K562 (cell line): Measurements from ENCODE around the gene TAS1R3. TPM values are rescaled to one million over a fixed set of nuclear protein-coding genes. Genes with fewer than 3 reads are reported as not detected.

Experiments used
- ATF7 ChIP-seq: fragments of 450-650 bp; IDR thresholded peaks from 2 replicates; pipeline ENCODE4 v1.7.1; 2014; ENCODE audit warnings: mild to moderate bottlenecking, moderate library complexity
- CSDE1 ChIP-seq, 2 experiments: fragments of 450-650 bp; IDR thresholded peaks; 2 replicates each; pipeline ENCODE4 v1.6.1; 2016; ENCODE audit warnings: mild to moderate bottlenecking in 1 of 2
- FOXM1 ChIP-seq, 2 experiments: fragments of 450-650 bp in 1 of 2; sonication (generic) in 1 of 2; formaldehyde crosslinking in 1 of 2; IDR thresholded peaks; 2 replicates each; pipeline versions ENCODE4 v1.6.1 to v1.9.0; 2017 to 2022; ENCODE audit warnings: low read depth in 2 of 2, mild to moderate bottlenecking in 2 of 2, missing genetic modification reagents in 1 of 2, moderate library complexity in 1 of 2
- HIVEP1 ChIP-seq: fragments of 250-450 bp; sonication (Bioruptor Pico); IDR thresholded peaks from 2 replicates; pipeline ENCODE4 v1.4.0; 2020; ENCODE audit warnings: mild to moderate bottlenecking
- NR1H2 ChIP-seq: sonication (generic); formaldehyde crosslinking; IDR thresholded peaks from 2 replicates; pipeline ENCODE4 v1.4.0; 2020; ENCODE audit warnings: mild to moderate bottlenecking, missing genetic modification reagents
- POLR2G ChIP-seq: fragments of 200-400 bp; formaldehyde crosslinking; IDR thresholded peaks from 2 replicates; pipeline ENCODE4 v1.6.1; 2017; ENCODE audit warnings: low read depth, mild to moderate bottlenecking, antibody characterized with exemption, low read length, moderate library complexity
- POLR3A ChIP-seq: IDR thresholded peaks from 2 replicates; pipeline ENCODE4 v1.6.1; 2011; ENCODE audit warnings: borderline replicate concordance, mild to moderate bottlenecking, moderate library complexity; ENCODE audit not compliant: insufficient read length, insufficient read depth; ENCODE audit errors: extremely low read depth
- STAT5B ChIP-seq: fragments of 250-450 bp; sonication (Bioruptor Pico); IDR thresholded peaks from 2 replicates; pipeline ENCODE4 v1.8.0; 2021; ENCODE audit warnings: mild to moderate bottlenecking, inconsistent platforms
- TRIM28 ChIP-seq: fragments of 450-650 bp; IDR thresholded peaks from 2 replicates; pipeline ENCODE4 v1.6.1; 2017
- XRCC3 ChIP-seq: fragments of 450-650 bp; IDR thresholded peaks from 2 replicates; pipeline ENCODE4 v1.6.1; 2017; ENCODE audit warnings: mild to moderate bottlenecking, moderate library complexity
- ZNF766 ChIP-seq: fragments of 200-800 bp; sonication (Bioruptor generic); conservative IDR thresholded peaks from 2 replicates; pipeline ENCODE4 v1.6.1; 2016; ENCODE audit warnings: missing genetic modification characterization, missing compliant biosample characterization
- polyA plus RNA-seq, 8 experiments: library from polyadenylated mRNA; depleted of rRNA in 4 of 8; stranded (reverse) in 5 of 8; unstranded in 3 of 8; fragments of >200 nt; fragmentation: Nextera tagmentation in 2 of 8; fragmentation: Illumina TruSeq in 1 of 8; extraction: Ambion mirVana in 2 of 8; extraction: Trizol in 1 of 8; gene quantifications; 2 replicates each; pipeline versions ENCODE4 v1.2.1 to v1.2.3, GENCODE V29; 2011 to 2014; ENCODE audit warnings: inconsistent platforms in 1 of 8, missing spikeins in 1 of 8
- total RNA-seq, 7 experiments: library from RNA; depleted of rRNA in 6 of 7; stranded (reverse); fragments of >200 nt in 6 of 7; fragmentation: Illumina TruSeq in 2 of 7; extraction: Trizol in 2 of 7; gene quantifications; 2 replicates each; pipeline versions ENCODE4 v1.2.1 to v1.2.3, GENCODE V29; 2011 to 2021; ENCODE audit warnings: low replicate concordance in 1 of 7
- TF ChIP-seq, protein P1 (sequence below): fragments of 450-650 bp; formaldehyde crosslinking; IDR thresholded peaks from 2 replicates; pipeline ENCODE4 v1.4.0; 2022; ENCODE audit warnings: mild to moderate bottlenecking, moderate library complexity
- TF ChIP-seq, protein P2 (sequence below): fragments of 450-650 bp; IDR thresholded peaks from 2 replicates; pipeline ENCODE4 v1.6.1; 2016
- TF ChIP-seq, protein P3 (sequence below): fragments of 450-650 bp; IDR thresholded peaks from 2 replicates; pipeline ENCODE4 v1.7.0; 2016; ENCODE audit warnings: borderline replicate concordance
- TF ChIP-seq, protein P4 (sequence below): sonication (generic); formaldehyde crosslinking; IDR thresholded peaks from 2 replicates; pipeline ENCODE4 v1.8.1; 2023; ENCODE audit warnings: mild to moderate bottlenecking, missing genetic modification reagents
- TF ChIP-seq, protein P5 (sequence below): sonication (generic); formaldehyde crosslinking; IDR thresholded peaks from 2 replicates; pipeline ENCODE4 v1.4.0; 2020; ENCODE audit warnings: mild to moderate bottlenecking, missing genetic modification reagents

TAS1R3 gene
- total and polyA plus RNA-seq, 9 of the 15 experiments (the other 6 are each of a cell fraction or from before 2014, with no cell fraction given): 0.07 to 0.13 TPM; not detected in 7

DNA sequence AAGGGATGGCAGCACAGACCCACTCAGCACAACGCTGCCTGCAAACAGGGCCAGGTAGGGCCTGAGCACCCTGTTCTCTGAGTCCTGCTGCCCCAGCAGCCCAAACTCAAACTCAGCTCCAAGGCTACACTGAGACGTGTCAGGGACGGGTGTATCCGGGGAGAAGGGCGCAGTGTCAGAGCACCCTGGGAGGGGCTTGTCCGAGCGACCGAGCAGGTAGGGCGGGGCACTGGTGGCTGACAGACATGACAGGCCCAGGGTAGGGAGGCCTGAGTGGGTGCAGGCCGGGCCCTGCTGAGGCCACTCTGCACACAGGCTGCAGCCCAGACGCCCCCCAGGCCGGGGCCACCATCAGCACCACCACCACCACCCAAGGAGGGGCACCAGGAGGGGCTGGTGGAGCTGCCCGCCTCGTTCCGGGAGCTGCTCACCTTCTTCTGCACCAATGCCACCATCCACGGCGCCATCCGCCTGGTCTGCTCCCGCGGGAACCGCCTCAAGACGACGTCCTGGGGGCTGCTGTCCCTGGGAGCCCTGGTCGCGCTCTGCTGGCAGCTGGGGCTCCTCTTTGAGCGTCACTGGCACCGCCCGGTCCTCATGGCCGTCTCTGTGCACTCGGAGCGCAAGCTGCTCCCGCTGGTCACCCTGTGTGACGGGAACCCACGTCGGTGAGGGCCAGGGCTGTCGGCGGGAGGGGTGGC lies 45.3 kb upstream of the TAS1R3 start (continued):
- TF ChIP-seq, protein P1, sequence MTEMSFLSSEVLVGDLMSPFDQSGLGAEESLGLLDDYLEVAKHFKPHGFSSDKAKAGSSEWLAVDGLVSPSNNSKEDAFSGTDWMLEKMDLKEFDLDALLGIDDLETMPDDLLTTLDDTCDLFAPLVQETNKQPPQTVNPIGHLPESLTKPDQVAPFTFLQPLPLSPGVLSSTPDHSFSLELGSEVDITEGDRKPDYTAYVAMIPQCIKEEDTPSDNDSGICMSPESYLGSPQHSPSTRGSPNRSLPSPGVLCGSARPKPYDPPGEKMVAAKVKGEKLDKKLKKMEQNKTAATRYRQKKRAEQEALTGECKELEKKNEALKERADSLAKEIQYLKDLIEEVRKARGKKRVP (CRISPR knock-in tag): no peak
- no peak for TF ChIP-seq ATF7
- TF ChIP-seq, protein P2, sequence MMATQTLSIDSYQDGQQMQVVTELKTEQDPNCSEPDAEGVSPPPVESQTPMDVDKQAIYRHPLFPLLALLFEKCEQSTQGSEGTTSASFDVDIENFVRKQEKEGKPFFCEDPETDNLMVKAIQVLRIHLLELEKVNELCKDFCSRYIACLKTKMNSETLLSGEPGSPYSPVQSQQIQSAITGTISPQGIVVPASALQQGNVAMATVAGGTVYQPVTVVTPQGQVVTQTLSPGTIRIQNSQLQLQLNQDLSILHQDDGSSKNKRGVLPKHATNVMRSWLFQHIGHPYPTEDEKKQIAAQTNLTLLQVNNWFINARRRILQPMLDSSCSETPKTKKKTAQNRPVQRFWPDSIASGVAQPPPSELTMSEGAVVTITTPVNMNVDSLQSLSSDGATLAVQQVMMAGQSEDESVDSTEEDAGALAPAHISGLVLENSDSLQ: 0 out of 2 replicates have a peak, but pooled peaks have one; percentile 16
- peak; percentile 47; the same call in 1 of the 2 replicates for TF ChIP-seq POLR2G
- TF ChIP-seq, protein P3, sequence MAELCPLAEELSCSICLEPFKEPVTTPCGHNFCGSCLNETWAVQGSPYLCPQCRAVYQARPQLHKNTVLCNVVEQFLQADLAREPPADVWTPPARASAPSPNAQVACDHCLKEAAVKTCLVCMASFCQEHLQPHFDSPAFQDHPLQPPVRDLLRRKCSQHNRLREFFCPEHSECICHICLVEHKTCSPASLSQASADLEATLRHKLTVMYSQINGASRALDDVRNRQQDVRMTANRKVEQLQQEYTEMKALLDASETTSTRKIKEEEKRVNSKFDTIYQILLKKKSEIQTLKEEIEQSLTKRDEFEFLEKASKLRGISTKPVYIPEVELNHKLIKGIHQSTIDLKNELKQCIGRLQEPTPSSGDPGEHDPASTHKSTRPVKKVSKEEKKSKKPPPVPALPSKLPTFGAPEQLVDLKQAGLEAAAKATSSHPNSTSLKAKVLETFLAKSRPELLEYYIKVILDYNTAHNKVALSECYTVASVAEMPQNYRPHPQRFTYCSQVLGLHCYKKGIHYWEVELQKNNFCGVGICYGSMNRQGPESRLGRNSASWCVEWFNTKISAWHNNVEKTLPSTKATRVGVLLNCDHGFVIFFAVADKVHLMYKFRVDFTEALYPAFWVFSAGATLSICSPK: no peak
- TF ChIP-seq, protein P4, sequence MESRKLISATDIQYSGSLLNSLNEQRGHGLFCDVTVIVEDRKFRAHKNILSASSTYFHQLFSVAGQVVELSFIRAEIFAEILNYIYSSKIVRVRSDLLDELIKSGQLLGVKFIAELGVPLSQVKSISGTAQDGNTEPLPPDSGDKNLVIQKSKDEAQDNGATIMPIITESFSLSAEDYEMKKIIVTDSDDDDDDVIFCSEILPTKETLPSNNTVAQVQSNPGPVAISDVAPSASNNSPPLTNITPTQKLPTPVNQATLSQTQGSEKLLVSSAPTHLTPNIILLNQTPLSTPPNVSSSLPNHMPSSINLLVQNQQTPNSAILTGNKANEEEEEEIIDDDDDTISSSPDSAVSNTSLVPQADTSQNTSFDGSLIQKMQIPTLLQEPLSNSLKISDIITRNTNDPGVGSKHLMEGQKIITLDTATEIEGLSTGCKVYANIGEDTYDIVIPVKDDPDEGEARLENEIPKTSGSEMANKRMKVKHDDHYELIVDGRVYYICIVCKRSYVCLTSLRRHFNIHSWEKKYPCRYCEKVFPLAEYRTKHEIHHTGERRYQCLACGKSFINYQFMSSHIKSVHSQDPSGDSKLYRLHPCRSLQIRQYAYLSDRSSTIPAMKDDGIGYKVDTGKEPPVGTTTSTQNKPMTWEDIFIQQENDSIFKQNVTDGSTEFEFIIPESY (CRISPR knock-in tag): peak; percentile 45; the same call in 1 of the 2 replicates
- TF ChIP-seq POLR3A: no peak
- no peak for TF ChIP-seq STAT5B (CRISPR knock-in tag)
- no peak for TF ChIP-seq ZNF766
- TF ChIP-seq HIVEP1 (CRISPR knock-in tag): no peak
- TF ChIP-seq FOXM1 (IDR thresholded peaks at IDR 0.05; ENCODE audit: low read depth): no peak
- no peak for TF ChIP-seq FOXM1 (CRISPR knock-in tag; IDR thresholded peaks at IDR 0.05; ENCODE audit: low read depth)
- TF ChIP-seq, protein P5, sequence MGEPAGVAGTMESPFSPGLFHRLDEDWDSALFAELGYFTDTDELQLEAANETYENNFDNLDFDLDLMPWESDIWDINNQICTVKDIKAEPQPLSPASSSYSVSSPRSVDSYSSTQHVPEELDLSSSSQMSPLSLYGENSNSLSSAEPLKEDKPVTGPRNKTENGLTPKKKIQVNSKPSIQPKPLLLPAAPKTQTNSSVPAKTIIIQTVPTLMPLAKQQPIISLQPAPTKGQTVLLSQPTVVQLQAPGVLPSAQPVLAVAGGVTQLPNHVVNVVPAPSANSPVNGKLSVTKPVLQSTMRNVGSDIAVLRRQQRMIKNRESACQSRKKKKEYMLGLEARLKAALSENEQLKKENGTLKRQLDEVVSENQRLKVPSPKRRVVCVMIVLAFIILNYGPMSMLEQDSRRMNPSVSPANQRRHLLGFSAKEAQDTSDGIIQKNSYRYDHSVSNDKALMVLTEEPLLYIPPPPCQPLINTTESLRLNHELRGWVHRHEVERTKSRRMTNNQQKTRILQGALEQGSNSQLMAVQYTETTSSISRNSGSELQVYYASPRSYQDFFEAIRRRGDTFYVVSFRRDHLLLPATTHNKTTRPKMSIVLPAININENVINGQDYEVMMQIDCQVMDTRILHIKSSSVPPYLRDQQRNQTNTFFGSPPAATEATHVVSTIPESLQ (CRISPR knock-in tag): no peak
- TF ChIP-seq TRIM28: no peak
- TF ChIP-seq XRCC3: no peak
- TF ChIP-seq NR1H2 (CRISPR knock-in tag): no peak
- TF ChIP-seq CSDE1 (IDR thresholded peaks at IDR 0.05): no peak
- TF ChIP-seq, all 486 proteins: peak for 4
